Mucosa of stomach (tissue), 1 donor: ENCODE data around the gene CTNND2.

ENCODE experiments used
- H3K27me3 ChIP-seq: one replicate; pipeline ENCODE4 v1.7.0; 2013; ENCODE audit warnings: mild to moderate bottlenecking, low read length; ENCODE audit not compliant: control insufficient read depth, insufficient read depth
- H3K36me3 ChIP-seq: one replicate; pipeline ENCODE4 v1.7.0; 2013; ENCODE audit warnings: low read length; ENCODE audit not compliant: control insufficient read depth, insufficient read depth
- H3K4me1 ChIP-seq: one replicate; pipeline ENCODE4 v1.7.0; 2013; ENCODE audit warnings: mild to moderate bottlenecking, low read length; ENCODE audit not compliant: control insufficient read depth, insufficient read depth
- H3K4me3 ChIP-seq: one replicate; pipeline ENCODE4 v1.7.0; 2013; ENCODE audit warnings: low read length
- H3K9ac ChIP-seq: one replicate; pipeline ENCODE4 v1.7.0; 2013; ENCODE audit warnings: mild to moderate bottlenecking, low read length, moderate library complexity
- H3K9me3 ChIP-seq: one replicate; pipeline ENCODE4 v1.7.0; 2013; ENCODE audit warnings: mild to moderate bottlenecking, low read length, moderate library complexity; ENCODE audit not compliant: control insufficient read depth
- donor health status: Pancreatic carcinoma.

The CTNND2 gene

DNA sequence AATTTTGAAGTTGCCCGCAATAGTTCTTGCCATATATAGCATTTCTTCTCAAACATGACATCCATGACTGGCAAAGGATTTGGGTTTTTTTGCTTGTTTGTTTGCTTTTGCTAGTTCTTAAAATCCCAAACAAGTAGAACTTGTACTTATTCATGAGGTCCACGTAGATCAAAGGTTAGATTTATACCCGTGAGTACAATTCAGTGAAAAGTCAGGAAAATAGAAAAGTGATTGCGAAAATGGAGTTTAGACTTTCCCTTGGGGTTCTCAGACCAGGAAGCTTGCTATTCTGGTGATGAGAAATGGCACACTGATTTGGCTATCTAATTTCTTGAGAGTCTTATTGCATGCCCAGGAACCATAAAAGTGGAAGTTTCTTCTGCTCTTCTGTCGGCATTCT lies 304.7 kb downstream of the CTNND2 start:
- no peaks in the 10 kb centered on the region for H3K4me1 ChIP-seq
- no peak overlapping the region for H3K4me3 ChIP-seq
- no peaks in the 10 kb centered on the region for H3K27me3 ChIP-seq
- no peak overlapping the region for H3K9ac ChIP-seq
- H3K9me3 ChIP-seq, result no peaks in the 10 kb centered on the region
- no peaks in the 10 kb centered on the region for H3K36me3 ChIP-seq

DNA sequence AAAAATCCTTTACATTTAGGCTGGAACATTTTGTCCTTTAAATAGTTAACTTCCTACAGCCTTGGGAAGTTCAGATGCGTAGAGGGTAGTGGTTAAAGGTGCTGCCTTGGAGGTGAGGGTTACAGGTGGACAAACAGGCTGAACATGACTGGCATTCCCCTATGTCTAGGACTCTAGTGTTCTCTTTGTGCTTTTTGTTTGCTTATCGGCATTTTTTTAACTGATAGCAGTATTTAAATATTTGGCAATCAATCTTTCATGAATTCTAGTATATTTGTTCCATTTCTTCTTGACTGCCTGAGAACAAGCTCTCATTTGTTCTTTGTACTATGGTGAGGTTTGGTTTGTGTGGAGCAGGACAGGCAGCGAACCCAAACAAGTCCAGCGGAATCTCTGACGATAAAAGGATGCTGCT lies 307.6 kb downstream of the CTNND2 start:
- Histone ChIP-seq H3K4me1 (no peaks in the 10 kb centered on the region), H3K4me3 (no peak overlapping the region), H3K9ac (no peak overlapping the region)

DNA sequence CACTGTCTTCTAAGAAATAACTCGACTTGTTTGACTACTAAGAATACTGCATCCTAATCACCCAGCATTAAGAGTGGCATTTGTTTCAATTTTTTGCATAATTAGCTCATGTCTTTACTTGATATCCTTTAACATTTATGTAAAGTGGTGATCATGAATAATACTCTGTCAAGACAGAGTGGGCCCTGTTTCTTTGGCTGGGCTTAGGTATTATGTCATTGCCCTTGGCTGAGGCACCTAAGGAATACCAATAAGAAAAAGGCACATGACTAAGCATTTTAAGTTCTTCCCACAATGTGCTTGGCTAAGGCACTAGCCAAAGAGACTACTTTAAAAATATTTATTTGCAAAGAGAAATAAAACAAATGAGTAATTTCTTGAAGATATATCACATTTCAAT lies 308.1 kb downstream of the CTNND2 start:
- Histone ChIP-seq H3K9ac (no peak overlapping the region), H3K36me3 (no peaks in the 10 kb centered on the region), H3K4me1 (no peaks in the 10 kb centered on the region), H3K9me3 (no peaks in the 10 kb centered on the region), H3K4me3 (no peak overlapping the region), H3K27me3 (no peaks in the 10 kb centered on the region)

More for the DNA sequence above, 307.6 kb downstream of the CTNND2 start:
- H3K36me3 ChIP-seq, result no peaks in the 10 kb centered on the region
- H3K9me3 ChIP-seq, result no peaks in the 10 kb centered on the region
- H3K27me3 ChIP-seq, result no peaks in the 10 kb centered on the region

DNA sequence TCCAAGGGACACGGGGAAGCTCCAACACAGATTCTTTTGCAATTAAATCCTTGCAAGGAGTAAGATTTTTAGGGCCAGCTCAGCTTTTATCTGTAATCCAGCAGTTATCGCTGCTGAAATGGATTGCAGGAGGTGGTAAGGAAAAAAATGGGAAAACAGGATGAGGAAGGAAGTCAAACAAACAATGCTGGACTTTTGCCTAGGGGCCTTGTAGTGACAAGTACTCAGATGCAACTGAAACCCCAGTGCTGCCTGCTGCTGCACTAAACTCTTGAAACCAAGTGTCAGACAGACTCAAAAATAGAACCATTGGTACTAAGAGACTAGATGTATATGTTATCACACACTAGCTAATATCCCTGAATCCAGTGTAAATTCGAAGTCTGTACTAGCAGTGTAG lies 309.2 kb downstream of the CTNND2 start:
- Histone ChIP-seq H3K9ac (no peak overlapping the region), H3K4me1 (no peaks in the 10 kb centered on the region), H3K36me3 (no peaks in the 10 kb centered on the region), H3K9me3 (no peaks in the 10 kb centered on the region), H3K27me3 (no peaks in the 10 kb centered on the region), H3K4me3 (no peak overlapping the region)

DNA sequence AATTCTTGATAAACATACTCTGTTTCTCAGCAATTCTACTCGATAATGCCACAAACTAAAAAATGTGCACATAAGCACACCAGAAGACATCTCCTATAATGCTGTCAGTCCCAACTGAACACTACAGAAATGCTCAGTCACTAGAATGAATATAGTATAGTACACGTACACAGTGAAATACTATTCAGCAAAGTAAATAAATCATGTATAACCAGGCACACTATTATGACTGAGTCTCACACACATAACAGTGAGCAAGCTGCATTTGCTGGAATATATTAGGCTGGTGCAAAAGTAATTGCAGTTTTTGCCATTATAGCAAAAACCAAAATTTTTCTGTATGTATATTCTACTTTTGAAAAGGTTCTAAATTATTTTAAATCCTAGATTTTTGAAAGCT lies 310.2 kb downstream of the CTNND2 start:
- H3K4me3 ChIP-seq, result no peak overlapping the region
- H3K9me3 ChIP-seq, result no peaks in the 10 kb centered on the region
- no peaks in the 10 kb centered on the region for H3K36me3 ChIP-seq
- no peak overlapping the region for H3K9ac ChIP-seq
- no peaks in the 10 kb centered on the region for H3K27me3 ChIP-seq
- no peaks in the 10 kb centered on the region for H3K4me1 ChIP-seq

DNA sequence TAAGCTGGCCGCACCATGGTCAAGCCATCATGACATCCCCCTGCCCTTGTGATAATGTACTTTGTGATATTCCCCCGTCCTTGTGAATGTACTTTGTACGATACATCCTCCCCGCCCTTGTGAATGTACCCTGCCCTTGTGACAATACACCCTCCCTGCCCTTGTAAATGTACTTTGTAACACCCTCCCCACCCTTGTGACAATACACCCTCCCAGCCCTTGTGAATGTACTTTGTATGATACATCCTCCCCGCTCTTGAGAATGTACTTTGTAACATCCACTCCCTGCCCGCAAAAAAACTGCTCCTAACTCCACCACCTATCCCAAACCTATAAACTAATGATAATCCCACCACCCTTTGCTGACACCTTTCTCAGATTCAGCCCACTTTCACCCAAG lies 313.8 kb downstream of the CTNND2 start:
- Histone ChIP-seq H3K36me3 (no peaks in the 10 kb centered on the region), H3K4me1 (no peaks in the 10 kb centered on the region), H3K27me3 (no peaks in the 10 kb centered on the region), H3K9ac (no peak overlapping the region), H3K4me3 (no peak overlapping the region), H3K9me3 (no peaks in the 10 kb centered on the region)

DNA sequence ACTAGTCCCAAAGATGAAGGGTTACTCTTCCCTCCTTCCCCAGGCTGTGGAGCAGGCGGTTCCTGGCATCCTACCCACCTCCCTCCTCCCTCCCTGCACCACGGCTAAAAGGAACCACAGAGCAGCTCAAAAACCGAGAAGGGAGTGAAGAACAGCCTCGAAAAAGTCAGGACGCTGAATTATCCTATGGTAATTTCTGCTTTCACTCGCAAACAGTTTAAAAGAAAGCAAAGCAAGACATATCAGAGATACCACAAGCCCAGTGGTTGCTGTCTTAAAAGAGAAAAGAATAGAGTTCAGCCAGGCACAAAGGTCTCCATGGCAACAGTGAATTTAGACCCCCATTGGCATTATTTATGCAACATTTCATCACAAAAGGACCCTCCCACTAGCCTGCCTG lies 315.4 kb downstream of the CTNND2 start:
- Histone ChIP-seq H3K4me3 (no peak overlapping the region), H3K9ac (no peak overlapping the region), H3K27me3 (no peaks in the 10 kb centered on the region), H3K9me3 (no peaks in the 10 kb centered on the region), H3K36me3 (no peaks in the 10 kb centered on the region), H3K4me1 (no peaks in the 10 kb centered on the region)

DNA sequence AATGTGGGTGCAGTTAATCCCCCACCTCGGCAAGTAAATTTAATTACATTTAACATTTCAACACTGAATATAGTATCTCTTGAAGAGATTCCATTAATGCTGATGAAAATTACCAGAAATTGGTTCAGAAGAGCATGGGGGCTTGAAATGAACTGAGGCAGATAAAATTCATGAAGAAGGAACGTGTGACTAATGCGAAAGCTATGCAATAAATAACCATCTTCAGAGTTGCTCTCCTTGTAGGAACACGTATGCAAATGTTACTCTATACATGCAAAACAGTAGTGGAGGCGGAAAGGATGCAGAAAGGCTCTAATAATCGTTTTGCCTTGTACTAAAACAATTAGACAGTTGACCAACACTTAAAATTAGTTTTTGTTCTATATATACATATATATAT lies 320.2 kb downstream of the CTNND2 start:
- no peaks in the 10 kb centered on the region for H3K9me3 ChIP-seq
- no peak overlapping the region for H3K4me3 ChIP-seq
- no peaks in the 10 kb centered on the region for H3K4me1 ChIP-seq
- H3K9ac ChIP-seq, result no peak overlapping the region
- no peaks in the 10 kb centered on the region for H3K27me3 ChIP-seq
- no peaks in the 10 kb centered on the region for H3K36me3 ChIP-seq

DNA sequence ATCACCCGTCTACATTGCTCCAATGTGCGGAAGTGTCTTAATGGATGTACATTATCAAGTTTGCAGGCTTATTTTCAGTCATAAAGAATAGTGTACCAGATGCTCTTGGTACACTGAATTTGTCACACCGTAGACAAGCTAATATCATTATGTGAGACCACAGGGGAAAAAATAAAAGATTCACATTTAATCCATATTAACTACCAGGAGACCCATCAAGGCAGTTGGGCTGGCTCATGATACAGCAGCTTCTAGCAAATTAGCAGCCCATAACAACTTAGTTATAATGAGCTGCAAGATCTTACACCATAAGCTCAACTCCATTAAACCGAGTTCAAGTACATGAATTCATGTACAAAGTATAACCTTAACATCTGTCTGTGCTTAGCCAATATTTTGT lies 324.9 kb downstream of the CTNND2 start:
- Histone ChIP-seq H3K9me3 (no peaks in the 10 kb centered on the region), H3K36me3 (no peaks in the 10 kb centered on the region), H3K4me3 (no peak overlapping the region)

DNA sequence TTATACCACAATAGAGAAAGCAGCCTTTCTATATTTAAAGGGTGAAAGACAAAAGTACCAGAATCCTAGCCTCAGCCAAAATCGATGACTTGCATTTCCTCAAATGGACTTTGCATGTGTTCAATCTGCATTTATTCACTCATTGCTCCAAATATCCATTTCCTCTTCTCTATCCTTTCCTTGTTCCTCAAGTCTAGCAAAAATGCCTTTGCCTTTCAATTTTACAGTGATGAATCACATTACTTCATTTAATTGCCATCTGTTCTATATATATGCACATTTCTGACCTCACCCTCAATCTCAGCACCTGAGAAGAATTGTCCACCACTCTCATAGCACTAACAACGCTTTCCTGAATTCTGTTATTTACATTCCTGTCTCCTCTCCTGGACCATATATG lies 329.5 kb downstream of the CTNND2 start:
- Histone ChIP-seq H3K36me3 (no peaks in the 10 kb centered on the region), H3K9me3 (no peaks in the 10 kb centered on the region), H3K4me1 (no peaks in the 10 kb centered on the region), H3K9ac (no peak overlapping the region), H3K4me3 (no peak overlapping the region), H3K27me3 (no peaks in the 10 kb centered on the region)

More for the DNA sequence above, 324.9 kb downstream of the CTNND2 start:
- Histone ChIP-seq H3K27me3 (no peaks in the 10 kb centered on the region), H3K4me1 (no peaks in the 10 kb centered on the region), H3K9ac (no peak overlapping the region)

DNA sequence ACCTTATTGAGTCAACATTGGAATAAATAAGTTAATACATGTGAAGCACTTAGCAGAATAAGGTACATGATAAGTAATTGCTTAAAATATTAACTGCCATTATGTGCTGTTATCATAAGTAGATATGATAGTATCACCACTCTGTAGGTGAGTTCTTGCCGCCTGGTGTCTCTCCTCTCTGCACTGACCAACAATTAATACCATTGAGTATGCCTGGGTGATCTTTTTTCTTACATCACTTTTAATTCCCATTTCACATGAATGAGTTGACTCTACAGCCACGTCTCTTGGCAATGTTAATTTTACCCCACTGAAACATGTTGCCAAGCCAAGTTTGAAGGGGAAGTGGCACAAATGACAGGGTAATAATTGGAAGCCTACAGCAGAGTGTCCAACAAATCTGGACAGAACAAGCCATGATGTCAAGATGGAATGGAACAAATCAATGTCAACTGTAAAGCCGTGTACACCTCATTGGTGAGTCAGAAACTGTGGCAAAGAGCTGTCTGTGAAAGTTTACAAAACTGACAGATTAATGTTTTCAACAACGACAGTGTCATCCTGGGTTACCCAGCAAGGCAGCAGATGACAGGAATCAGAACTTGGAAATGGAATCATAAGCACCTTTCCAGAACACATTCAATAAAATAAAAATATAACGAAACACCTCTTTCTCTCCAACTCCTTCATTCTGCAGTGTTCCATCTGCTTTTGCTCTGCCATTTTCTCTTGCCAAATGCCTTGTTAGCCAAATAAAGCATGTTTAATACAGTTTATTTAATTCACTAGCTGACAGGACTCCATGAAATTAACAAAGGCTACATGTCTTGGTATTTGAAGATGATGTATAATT lies 330.9 kb downstream of the CTNND2 start:
- Histone ChIP-seq H3K4me1 (no peaks in the 10 kb centered on the region), H3K27me3 (no peaks in the 10 kb centered on the region), H3K36me3 (no peaks in the 10 kb centered on the region), H3K4me3 (no peak overlapping the region), H3K9ac (no peak overlapping the region), H3K9me3 (no peaks in the 10 kb centered on the region)

DNA sequence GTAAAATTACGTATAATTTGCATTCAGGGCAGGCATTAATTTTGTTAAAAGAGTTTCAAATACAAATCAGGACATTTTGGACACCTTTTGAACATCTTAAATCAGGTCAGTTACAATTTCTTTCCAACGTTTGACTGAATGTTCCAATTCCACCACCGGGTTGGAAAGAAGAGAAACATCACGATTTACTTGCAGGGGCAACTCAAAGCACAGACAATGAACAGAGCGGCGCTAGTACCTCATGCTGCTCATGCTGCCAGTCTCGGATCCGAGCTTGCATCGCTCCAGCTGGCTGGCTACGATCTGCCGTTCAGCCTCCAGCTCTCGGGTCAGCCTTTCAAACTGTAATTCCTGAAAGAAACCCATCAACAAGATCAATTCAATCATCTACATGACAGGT lies 339.5 kb downstream of the CTNND2 start:
- no peak overlapping the region for H3K9ac ChIP-seq
- H3K4me1 ChIP-seq, result no peaks in the 10 kb centered on the region
- H3K27me3 ChIP-seq, result no peaks in the 10 kb centered on the region
- no peaks in the 10 kb centered on the region for H3K36me3 ChIP-seq
- no peak overlapping the region for H3K4me3 ChIP-seq
- no peaks in the 10 kb centered on the region for H3K9me3 ChIP-seq

DNA sequence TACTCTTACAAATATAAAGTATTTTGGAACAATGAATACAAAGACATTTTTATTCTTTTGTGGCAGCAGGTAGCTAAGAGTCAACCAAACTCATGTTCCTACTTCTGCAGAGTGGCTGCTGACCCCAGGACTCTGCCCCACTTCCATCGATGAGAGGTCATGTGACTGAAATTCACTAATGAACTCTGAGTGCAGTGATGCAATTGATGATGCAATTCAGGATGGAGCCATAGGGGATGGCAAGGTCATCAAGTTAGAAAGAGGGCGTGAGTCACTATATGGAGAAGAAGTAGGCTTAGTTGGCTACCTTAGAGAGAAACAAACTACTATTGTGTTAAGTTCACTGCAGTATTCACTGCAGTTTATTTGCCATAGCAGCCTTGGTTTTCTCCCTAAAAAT lies 340.4 kb downstream of the CTNND2 start:
- Histone ChIP-seq H3K9me3 (no peaks in the 10 kb centered on the region), H3K9ac (no peak overlapping the region), H3K4me3 (no peak overlapping the region), H3K27me3 (no peaks in the 10 kb centered on the region), H3K4me1 (no peaks in the 10 kb centered on the region), H3K36me3 (no peaks in the 10 kb centered on the region)
